OCI-M2 (cell line): ENCODE data around the gene PDE6A.

Experiments
- DNase-seq: peaks from one replicate; lab custom pipeline; 2025; ENCODE audit not compliant: unreplicated experiment; lab: John Stamatoyannopoulos, UW

Gene PDE6A

DNA sequence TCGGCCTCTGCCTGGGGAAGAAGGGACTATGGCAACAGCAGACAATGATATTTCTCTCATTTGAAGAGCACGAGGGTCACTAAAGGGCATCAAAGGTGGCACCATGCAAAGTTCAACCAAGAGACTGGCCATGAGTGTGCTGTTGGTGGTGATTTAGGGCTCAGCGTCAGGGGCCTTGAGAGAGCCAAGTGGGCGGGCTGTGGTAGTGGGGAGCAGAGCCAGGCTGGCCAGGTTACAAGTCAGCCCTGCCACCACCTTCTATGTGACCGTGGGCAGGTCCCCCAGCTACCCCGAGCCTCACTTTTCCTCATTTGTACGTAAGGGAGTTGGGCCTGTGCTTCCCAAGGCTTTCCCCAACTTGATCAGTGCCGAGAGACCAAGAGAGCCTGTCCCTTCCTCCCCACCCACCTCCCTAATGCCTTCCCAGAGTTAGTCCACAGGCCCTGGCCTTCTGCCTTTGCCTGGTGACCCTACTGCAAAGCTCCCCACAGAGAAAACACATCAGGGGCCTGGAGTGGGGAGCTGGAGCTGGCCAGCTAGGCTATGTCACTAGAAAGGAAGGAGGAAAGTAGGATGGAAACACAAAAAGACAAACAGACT lies 104.3 kb downstream of the PDE6A start:
- DNase-seq = no peak

DNA sequence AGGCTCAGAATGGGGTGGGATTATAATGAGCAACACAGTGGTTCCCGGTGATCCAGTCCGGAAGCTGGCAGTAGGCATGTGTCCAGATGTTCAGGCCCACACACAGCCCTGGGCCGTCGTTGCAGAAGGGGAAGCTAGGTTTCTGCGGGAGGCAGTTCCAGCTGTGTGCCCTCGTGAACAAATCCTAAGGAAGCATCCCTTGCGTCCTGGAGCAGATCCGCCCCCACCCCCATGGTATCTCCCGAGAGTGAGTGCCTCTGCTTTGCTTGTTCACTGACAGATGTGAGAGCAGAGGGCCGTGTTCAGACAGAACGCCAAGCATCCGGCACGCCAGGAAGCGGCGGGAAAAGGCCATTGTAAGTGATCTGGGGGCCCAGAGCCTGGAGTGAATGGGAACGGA lies 104.8 kb downstream of the PDE6A start:
- no peak for DNase-seq

DNA sequence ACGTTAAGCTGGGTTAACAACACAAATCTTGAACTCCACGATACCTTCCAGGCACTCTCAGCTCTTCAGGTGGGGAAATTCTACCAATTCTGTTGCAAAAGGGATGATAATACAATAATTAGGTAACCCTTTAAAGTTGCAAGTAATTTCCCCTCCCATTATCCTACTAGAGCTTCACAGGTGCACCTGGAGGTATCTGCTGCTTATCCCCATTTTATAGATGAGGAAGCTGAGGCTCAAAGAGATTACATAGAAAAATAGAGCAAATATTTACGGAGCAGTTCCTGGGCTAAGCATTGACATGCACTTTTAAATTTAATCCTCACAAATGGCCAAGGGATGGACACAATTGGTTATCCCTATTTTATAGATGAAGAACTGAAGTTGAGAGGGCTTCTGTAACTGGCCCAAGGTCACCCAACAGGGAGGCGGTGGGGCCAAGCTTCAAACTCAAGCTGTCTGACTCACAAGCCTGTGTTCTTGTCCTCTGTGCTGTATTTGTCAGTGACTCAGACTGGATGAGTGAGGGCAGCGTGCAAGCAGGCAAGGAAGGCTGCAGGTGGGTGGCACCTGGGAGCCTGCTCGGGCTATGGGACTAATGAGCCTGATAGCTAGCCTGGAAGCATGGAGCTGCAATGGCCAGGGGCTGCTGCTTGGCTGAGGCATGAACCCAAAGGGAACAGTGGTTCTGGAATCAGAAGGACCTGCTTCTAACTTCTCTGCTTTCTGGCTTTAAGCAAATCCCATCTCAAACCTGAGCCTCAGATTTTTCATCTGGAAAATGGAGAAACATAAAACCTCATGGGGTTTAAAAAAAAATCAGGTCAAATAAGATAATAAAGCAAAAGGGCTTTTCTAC lies 105.5 kb downstream of the PDE6A start:
- DNase-seq = no peak

DNA sequence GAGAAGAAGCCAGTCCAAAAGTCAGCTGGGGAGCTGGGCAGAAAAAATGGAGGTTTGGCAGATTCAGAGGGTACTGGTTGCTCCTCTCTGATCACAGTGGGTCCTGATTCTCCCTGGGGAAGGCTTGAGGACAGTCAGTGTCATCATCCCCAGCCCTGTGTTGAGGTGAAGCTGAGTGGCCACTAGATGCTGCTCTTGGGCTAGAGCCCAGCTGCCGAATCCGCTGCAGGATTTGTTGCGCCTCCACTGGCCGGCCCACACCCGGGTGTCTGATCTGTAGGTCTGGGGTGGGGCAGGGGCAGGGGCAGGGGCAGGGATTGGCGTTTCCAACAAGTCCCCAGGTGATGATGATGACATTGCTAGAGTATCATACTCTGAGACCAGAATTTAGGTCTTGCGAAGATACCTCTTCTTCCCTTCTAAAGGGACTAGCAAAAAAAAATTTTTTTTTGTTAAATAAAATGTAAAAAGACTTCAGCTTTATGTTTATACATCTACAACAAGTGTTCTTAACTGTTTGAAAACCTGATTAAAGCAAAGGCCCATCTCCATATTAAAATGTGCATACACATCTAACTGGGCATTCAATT lies 106.8 kb downstream of the PDE6A start:
- peak; percentile 7 for DNase-seq

DNA sequence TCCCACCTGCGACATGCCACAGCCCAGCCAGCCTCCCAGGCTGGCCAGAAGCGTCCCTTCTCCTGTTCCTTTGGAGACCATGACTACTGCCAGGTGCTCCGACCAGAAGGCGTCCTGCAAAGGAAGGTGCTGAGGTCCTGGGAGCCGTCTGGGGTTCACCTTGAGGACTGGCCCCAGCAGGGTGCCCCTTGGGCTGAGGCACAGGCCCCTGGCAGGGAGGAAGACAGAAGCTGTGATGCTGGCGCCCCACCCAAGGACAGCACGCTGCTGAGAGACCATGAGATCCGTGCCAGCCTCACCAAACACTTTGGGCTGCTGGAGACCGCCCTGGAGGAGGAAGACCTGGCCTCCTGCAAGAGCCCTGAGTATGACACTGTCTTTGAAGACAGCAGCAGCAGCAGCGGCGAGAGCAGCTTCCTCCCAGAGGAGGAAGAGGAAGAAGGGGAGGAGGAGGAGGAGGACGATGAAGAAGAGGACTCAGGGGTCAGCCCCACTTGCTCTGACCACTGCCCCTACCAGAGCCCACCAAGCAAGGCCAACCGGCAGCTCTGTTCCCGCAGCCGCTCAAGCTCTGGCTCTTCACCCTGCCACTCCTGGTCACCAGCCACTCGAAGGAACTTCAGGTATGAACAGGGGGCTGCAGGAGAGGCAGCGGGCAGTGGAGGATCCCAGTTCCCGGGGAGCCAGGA lies 108.0 kb downstream of the PDE6A start:
- no peak for DNase-seq

DNA sequence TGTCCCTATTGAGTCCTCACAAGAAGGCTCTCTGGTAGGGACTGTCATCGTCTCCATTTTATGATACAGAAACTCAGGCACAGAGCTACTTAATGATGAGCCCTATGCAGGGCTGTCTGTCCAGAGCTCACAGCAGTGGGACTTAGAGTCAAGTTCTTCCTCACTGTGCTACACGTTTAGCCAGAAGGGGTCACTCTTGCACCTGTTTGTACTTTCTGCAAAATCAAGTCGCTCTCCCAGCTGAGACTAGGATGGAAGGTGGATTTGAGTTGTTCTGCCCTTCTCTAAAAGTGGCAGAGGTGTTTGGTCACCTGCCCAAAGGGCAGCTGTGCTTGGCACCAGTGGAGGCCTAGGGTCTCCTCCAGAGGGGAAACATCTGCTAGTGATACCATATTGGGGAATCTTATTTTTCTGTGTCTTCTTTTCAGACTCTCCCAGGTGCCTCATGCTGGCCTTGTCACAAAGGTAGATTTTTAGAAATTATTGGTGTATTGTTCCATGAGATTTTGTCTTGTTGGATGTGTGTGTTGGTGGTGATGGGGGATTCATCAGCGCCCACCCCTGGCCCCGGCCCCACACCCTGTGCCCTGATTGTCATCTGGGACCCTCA lies 110.2 kb downstream of the PDE6A start:
- DNase-seq = peak; percentile 4

DNA sequence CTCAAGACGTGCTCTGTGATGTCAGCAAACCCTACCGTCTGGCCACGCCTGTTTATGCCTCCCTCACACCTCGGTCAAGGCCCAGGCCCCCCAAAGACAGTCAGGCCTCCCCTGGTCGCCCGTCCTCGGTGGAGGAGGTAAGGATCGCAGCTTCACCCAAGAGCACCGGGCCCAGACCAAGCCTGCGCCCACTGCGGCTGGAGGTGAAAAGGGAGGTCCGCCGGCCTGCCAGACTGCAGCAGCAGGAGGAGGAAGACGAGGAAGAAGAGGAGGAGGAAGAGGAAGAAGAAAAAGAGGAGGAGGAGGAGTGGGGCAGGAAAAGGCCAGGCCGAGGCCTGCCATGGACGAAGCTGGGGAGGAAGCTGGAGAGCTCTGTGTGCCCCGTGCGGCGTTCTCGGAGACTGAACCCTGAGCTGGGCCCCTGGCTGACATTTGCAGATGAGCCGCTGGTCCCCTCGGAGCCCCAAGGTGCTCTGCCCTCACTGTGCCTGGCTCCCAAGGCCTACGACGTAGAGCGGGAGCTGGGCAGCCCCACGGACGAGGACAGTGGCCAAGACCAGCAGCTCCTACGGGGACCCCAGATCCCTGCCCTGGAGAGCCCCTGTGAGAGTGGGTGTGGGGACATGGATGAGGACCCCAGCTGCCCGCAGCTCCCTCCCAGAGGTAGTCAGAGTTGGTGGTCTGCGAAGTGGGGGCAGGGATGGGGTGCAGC lies 111.3 kb downstream of the PDE6A start:
- DNase-seq = no peak

DNA sequence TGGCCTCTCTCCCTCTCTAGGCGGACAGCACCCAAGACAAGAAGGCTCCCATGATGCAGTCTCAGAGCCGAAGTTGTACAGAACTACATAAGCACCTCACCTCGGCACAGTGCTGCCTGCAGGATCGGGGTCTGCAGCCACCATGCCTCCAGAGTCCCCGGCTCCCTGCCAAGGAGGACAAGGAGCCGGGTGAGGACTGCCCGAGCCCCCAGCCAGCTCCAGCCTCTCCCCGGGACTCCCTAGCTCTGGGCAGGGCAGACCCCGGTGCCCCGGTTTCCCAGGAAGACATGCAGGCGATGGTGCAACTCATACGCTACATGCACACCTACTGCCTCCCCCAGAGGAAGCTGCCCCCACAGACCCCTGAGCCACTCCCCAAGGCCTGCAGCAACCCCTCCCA lies 112.0 kb downstream of the PDE6A start:
- no peak for DNase-seq

DNA sequence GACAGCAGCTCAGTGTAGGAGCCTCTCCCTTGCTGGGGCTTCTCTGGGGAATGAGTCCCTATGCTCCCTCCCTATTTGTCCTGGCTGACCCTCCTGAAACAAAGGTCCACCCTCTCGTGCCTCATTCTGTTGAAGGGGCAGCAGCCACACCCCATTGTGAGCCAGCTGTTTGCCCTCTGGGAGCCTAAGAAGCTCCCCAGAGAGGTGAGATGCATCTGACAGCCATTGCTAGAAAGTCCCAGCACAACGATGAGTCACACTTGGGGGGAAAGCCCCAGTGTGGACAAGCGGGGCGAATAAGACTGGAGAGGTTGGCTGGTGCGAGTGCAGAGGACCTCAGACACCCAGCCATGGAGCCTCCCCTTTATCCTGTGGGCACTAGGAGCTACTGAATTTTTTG lies 113.1 kb downstream of the PDE6A start:
- DNase-seq = no peak

DNA sequence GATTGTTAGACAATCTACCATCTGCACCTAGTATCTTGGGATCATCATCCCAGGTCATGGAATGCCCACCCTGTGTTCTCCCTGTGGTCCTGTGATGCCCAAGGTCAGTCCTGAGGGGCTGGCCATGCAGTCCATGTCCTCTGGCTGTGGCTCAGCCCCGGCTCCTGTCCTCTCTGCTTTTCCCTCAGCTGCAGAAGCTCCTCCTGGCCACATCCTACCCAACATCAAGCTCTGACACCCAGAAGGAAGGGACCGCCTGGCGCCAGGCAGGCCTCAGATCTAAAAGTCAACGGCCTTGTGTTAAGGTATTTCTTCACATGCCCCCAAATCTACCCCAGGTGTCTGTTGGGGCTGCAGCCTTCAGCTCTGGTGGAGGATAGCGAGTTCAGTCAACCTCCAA lies 114.0 kb downstream of the PDE6A start:
- no peak for DNase-seq

DNA sequence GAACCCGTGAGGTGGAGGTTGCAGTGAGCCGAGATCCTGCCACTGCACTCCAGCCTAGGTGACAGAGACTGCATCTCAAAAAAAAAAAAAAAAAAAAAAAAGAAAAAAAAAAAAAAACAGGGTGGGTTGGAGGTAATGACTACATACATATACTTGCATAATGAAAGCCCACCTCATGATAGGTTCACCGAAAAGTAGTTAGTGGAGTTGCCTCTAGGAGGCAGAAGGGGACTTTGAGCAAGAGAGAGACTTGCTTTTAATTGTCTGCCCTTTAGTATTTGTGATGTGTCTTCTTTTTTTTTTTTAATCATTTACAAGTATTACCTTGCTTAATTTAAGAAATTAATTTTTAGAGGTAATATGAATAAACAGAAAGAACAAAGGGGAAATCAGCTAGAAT lies 114.6 kb downstream of the PDE6A start:
- no peak for DNase-seq

DNA sequence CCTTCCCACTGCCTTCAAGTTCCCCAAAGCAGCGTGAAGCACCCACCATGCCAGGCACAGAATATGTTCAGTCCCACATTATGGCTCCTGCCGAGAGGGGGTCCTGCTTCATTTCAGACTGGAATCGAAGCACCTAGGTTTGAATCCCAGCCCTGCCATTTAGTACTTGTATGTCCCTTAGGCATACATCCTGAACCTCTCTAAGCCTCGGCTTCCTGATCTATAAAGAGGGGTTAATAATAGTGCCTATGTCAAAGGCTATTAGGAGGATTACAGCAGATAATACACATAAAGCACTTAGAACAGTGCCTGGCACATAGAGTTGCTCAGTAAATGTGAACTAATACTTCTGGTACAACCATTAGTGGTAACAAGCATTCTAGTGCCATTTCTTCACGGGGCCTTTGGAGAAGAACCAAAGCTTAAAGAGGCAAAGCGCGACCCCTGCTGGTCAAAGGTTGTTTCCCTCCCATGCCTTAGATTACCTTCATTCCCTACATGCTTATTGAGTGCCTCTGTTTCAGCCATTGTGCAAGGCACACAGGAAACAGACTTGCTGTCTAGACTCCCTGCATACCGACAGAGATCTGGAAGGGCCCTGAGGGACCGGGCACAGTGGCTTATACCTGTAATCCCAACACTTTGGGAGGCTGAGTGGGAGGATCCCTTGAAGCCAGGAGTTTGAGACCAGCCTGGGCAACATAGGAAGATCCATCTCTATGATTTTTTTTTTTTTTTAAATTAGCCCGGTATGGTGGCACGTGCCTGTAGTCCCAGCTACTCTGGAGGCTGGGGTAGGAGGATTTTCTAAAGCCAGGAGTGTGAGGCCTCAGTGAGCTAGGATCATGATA lies 116.2 kb downstream of the PDE6A start:
- peak; percentile 80 for DNase-seq

DNA sequence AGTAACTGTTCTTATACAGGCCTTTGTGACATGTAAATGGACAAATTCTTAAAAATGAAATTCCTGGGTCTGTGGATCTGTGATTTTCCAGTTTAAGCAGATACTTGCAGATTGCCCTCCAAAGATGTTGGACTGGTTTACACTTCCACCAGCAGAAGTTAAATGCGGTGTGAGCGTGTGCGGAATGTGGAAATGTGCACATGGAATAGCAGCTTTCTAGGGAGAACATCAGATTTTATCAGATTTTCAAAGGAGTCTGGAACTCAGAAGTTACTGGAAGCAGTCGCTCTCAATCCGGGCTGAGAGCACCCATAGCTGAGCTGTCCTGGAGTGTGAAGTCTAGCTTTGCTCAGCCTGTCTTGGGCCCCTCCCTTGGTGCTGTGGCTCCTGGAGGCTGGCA lies 117.0 kb downstream of the PDE6A start:
- DNase-seq = no peak

DNA sequence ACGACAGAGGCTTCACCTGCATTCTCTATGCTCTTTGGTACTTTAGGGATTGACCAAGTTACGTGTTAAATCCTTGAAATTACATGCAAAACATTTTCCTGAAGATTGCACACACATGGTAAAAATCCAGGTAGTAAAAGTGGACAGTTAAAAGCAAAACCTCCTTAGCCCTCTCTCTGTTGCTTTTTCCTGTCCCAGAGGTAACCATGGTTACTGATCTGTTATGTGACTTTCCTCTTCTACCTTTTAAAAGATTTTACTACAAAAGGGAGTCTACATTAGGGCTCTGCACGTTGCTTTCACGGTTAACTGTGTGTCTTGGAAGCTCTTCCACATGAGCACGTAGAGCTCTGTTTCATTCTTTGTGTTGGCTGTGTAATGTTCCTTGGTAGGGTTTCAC lies 117.5 kb downstream of the PDE6A start:
- DNase-seq = no peak

DNA sequence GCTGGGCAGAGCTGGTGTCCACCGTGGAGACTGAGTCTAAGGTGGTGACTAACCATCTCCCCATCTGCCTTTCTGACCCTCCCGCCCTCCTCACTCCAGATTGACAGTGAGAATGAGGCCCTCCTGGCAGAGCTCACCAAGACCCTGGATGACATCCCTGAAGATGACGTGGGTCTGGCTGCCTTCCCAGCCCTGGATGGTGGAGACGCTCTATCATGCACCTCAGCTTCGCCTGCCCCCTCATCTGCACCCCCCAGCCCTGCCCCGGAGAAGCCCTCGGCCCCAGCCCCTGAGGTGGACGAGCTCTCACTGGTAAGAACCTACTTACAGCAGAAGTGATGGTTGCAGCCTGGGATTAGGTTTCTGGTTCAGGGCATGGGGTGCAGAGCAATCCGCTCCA lies 118.0 kb downstream of the PDE6A start:
- DNase-seq = no peak

DNA sequence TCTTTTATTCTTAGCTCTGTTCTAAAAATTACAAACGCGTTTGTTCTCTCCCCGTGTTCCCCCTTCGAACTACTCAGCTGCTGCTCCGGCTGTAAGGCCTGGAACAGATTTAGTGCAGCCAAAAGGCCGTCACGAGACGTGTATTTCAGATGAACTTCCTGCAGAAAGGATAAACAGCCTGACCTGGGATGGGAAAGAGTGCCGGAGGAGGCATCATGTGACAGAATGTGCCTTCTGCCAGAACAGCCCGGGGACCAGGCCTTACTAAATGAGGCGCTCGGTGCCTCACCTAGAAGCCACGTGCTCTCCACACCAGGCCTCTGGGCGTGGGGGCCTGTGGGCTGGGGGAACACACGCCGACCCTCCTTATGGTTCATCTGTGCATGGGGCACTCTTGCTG lies 119.7 kb downstream of the PDE6A start:
- no peak for DNase-seq

DNA sequence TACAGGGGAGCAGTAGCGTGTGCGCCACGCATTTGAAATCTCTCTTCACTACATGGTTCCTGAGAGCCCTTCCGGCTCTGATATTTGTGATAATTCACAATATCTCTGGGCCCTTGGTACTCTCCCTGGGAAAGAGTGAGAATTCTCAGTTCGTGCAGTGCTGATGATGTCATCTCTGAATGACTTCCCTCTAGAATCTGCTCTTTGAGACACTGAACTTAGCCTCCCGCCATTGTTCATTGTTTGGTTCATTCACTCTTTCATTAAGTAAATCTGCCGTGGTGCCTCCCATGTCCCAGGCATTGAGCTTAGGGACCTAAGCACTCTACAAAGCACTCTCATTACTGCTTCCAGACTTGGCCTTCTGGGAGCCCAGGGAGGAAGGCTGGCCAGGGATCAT lies 120.5 kb downstream of the PDE6A start:
- DNase-seq = no peak

DNA sequence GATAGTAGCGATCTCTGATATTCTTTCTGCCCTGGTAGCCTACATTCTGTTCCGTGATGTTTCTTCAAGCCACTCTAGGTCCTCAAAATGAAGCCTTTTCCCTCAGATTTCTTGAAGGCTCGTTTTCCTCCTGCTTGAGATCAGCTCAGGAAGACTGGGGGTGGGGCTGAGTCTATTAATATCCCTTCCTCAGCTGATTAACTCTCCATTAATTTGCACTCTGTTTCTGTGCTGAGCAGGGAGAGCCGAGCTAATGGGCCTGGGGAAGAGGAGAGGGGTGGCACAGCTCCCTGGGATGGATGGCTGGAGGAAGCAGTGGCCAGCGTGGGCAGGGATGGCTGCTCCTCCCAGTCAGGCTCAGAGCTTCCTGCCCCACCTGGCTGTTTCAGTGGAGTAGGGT lies 121.2 kb downstream of the PDE6A start:
- no peak for DNase-seq

DNA sequence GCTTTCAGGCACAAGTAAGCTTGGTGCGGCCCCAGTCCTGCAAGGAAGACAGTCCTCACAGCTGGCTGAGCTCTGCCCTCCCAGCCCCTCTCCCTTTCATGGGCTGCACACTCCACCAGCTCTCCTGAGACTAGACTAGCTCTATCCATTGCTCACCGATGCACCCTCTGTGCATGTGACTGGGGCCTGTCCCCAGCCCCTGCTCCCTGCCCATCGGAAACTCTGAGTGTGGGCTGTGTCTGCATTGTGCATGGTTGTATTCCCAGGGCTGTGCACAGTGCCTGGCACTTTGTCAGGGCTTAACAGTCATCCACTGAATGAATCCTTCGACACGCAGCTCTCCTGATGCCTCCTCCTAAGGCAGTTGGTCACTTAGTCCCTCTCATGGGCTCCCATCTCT lies 122.3 kb downstream of the PDE6A start:
- no peak for DNase-seq
